ENCODE measurements around the gene DNAJA1.

GRCh38 chr9:33032292-33032691 lies 7.2 kb downstream of the DNAJA1 start:
- TF ChIP-seq CTCF (IDR thresholded peaks at IDR 0.05) (no peak), EZH2phosphoT487 (IDR thresholded peaks at IDR 0.05) (no peak)

Data from neural progenitor cell (in vitro differentiated cells).